RWPE2 (cell line): ENCODE measurements around the gene MPHOSPH6.

Experiments
- ATAC-seq: fragments of 200-7000 bp; cut with Tn5 transposase; 3 replicates; pipeline ENCODE4 v1.9.1; 2021; ENCODE audit warnings: low read depth
- DNase-seq: peaks from one replicate; pipeline ENCODE4 v3.0.0-alpha.2; 2020; ENCODE audit warnings: low spot score
- H3K27ac ChIP-seq: fragments of 450-650 bp; 2 replicates; pipeline ENCODE4 v1.5.1; 2017; ENCODE audit warnings: mild to moderate bottlenecking; ENCODE audit not compliant: poor library complexity, severe bottlenecking
- H3K27me3 ChIP-seq: fragments of 250-450 bp; sonication (Bioruptor Pico); 2 replicates; pipeline ENCODE4 v1.5.1; 2021; ENCODE audit warnings: mild to moderate bottlenecking, moderate library complexity; ENCODE audit not compliant: insufficient read depth, poor library complexity, severe bottlenecking
- H3K36me3 ChIP-seq: fragments of 250-450 bp; sonication (Bioruptor Pico); 2 replicates; pipeline ENCODE4 v1.5.1; 2020; ENCODE audit warnings: low read depth, mild to moderate bottlenecking, moderate library complexity
- H3K4me1 ChIP-seq: fragments of 250-450 bp; sonication (Bioruptor Pico); 2 replicates; pipeline ENCODE4 v1.5.1; 2021; ENCODE audit warnings: mild to moderate bottlenecking, moderate library complexity; ENCODE audit not compliant: insufficient read depth, poor library complexity, severe bottlenecking
- H3K4me3 ChIP-seq: fragments of 250-450 bp; sonication (Bioruptor Pico); 2 replicates; pipeline ENCODE4 v1.5.1; 2021; ENCODE audit warnings: mild to moderate bottlenecking, moderate library complexity; ENCODE audit not compliant: severe bottlenecking
- H3K9me3 ChIP-seq: fragments of 250-450 bp; sonication (Bioruptor Pico); 2 replicates; pipeline ENCODE4 v1.5.1; 2021; ENCODE audit warnings: mild to moderate bottlenecking, moderate library complexity; ENCODE audit not compliant: severe bottlenecking
- TF ChIP-seq, protein P1 (sequence below): fragments of 450-650 bp; IDR thresholded peaks from one replicate; pipeline ENCODE4 v1.5.1; 2017; ENCODE audit warnings: mild to moderate bottlenecking, moderate library complexity; ENCODE audit not compliant: poor library complexity, severe bottlenecking

MPHOSPH6 gene

GRCh38 chr16:82157534-82157812 lies 12.6 kb downstream of the MPHOSPH6 start:
- no peak for DNase-seq
- Histone ChIP-seq H3K36me3 (peaks cover 81% of the 10 kb centered on the region), H3K9me3 (no peaks in the 10 kb centered on the region), H3K4me1 (no peaks in the 10 kb centered on the region), H3K27me3 (no peaks in the 10 kb centered on the region), H3K4me3 (no peak overlapping the region), H3K27ac (no peak overlapping the region)
- no peak for ATAC-seq
- TF ChIP-seq, protein P1, sequence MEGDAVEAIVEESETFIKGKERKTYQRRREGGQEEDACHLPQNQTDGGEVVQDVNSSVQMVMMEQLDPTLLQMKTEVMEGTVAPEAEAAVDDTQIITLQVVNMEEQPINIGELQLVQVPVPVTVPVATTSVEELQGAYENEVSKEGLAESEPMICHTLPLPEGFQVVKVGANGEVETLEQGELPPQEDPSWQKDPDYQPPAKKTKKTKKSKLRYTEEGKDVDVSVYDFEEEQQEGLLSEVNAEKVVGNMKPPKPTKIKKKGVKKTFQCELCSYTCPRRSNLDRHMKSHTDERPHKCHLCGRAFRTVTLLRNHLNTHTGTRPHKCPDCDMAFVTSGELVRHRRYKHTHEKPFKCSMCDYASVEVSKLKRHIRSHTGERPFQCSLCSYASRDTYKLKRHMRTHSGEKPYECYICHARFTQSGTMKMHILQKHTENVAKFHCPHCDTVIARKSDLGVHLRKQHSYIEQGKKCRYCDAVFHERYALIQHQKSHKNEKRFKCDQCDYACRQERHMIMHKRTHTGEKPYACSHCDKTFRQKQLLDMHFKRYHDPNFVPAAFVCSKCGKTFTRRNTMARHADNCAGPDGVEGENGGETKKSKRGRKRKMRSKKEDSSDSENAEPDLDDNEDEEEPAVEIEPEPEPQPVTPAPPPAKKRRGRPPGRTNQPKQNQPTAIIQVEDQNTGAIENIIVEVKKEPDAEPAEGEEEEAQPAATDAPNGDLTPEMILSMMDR, result no peak

DNA sequence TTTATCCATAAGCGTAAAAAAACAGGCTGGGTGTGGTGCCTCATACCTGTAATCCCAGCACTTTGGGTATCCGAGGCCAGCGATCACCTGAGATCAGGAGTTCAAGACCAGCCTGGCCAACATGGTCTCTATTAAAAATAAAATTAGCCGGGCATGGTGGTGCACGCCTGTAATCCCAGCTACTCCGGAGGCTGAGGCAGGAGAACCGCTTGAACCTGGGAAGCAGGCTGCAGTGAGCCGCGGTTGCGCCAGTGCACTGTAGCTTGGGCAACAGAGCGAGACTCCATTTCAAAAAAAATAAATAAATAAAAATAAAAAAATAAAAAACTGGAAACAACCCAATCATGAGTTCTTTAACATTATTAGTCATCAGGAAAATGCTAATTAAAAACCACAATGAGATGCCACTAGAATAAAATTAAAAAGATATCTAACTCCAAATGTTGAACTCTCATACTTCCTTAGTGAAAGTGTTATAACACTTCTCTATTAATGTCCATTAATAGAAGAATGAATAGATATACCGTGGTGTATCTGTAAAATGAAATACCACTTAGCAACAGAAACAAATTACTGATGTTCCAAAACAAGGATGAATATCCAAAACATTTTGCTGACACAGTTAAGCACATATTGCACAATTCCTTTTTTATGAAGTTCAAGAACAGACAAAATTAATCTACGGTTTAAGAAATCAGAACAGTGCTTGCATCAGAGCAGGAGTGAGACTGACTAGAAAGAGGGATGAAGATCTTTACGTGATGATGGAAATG lies 13.1 kb downstream of the MPHOSPH6 start:
- Histone ChIP-seq H3K27me3 (no peaks in the 10 kb centered on the region), H3K36me3 (peaks cover 76% of the 10 kb centered on the region), H3K27ac (no peak overlapping the region), H3K9me3 (no peaks in the 10 kb centered on the region), H3K4me3 (no peak overlapping the region), H3K4me1 (no peaks in the 10 kb centered on the region)
- no peak for ATAC-seq
- no peak for DNase-seq
- TF ChIP-seq, protein P1, result no peak

DNA sequence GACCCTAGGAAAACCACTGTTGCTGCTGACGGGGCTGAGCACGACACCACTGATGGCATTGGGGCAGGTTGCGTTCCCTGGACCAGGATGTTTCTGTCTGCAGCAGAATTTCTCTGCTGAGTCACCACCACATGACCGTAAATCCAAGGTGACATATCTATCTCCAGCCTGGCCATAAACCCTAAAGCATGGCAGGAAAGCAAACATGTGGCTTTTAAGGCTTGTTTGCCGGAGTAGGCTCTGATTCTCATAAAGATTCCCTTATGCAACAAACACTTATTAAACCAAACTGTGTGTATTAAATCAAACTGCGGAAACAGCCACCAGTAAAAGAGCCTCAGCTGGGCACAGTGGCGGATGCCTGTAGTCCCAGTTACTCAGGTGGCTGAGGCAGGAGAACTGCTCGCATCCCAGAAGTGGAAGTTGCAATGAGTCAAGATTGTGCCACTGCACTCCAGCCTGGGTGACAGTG lies 17.3 kb downstream of the MPHOSPH6 start:
- Histone ChIP-seq H3K27me3 (no peaks in the 10 kb centered on the region), H3K4me1 (no peaks in the 10 kb centered on the region), H3K9me3 (no peaks in the 10 kb centered on the region), H3K27ac (no peak overlapping the region), H3K4me3 (no peak overlapping the region), H3K36me3 (peaks cover 78% of the 10 kb centered on the region)
- DNase-seq (no peak), ATAC-seq (no peak)
- TF ChIP-seq, protein P1, result no peak

DNA sequence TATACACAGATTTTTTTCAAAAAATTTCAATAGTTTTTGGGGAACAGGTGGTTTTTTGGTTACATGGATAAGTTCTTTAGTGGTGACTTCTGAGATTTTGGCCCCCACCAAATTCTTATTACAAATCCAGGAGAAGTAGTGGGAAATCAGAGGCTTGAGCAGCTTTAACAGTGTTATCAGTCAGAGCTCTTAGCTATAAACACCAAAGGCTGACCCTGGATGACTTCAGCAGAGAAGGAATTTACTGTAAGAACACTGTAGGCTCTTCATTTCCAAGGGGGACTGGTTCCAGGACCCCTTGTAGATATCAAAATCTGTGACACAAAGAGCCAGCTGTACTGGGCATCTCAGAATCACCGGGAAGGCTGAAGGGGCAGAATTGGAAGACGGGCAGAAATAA lies 17.8 kb downstream of the MPHOSPH6 start:
- Histone ChIP-seq H3K4me1 (no peaks in the 10 kb centered on the region), H3K4me3 (no peak overlapping the region), H3K9me3 (no peaks in the 10 kb centered on the region), H3K36me3 (peaks cover 81% of the 10 kb centered on the region), H3K27me3 (no peaks in the 10 kb centered on the region), H3K27ac (no peak overlapping the region)
- ATAC-seq (no peak), DNase-seq (no peak)
- TF ChIP-seq, protein P1, result no peak

DNA sequence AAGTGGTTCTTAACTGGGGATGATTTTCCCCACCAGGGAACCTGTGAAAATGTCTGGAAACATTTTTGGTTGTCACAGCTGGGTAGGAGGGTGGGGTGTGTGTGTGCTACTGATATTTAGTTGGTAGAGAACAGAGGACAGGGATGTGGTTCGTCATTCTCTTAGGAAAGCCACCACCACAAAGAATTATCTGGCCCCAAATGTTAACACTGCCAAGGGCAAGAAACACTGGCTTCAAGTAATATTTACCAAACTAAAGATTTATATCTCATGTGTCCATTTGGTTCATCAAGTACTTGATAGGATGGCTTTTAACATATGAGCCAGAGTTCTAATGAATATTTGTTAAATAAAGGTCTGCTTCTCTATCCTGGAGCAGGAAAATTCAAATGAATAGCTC lies 19.5 kb downstream of the MPHOSPH6 start:
- no peak overlapping the region for H3K27ac ChIP-seq
- peaks cover 75% of the 10 kb centered on the region for H3K36me3 ChIP-seq
- no peak overlapping the region for H3K4me3 ChIP-seq
- TF ChIP-seq, protein P1, result no peak
- H3K4me1 ChIP-seq, result no peaks in the 10 kb centered on the region
- no peaks in the 10 kb centered on the region for H3K27me3 ChIP-seq
- H3K9me3 ChIP-seq, result no peaks in the 10 kb centered on the region
- ATAC-seq, result no peak
- no peak for DNase-seq
